Lung microvascular endothelial cell (primary cell): ENCODE measurements around the gene PMPCB. TPM values are rescaled to one million over a fixed set of nuclear protein-coding genes. Genes with fewer than 3 reads are reported as not detected.

Experiments
- DNase-seq, 2 donors: peaks; one replicate each; pipeline versions ENCODE4 v3.0.0 to v3.0.0-alpha.2; 2010; ENCODE audit warnings: low read depth in 2 of 2
- total RNA-seq: library from RNA; depleted of rRNA; stranded (reverse); fragments of >200 nt; gene quantifications from 2 replicates; pipeline ENCODE4 v1.2.1, GENCODE V29; 2014

The PMPCB gene
- total RNA-seq, 1 donor from 2014 or later, result 22.6 TPM

DNA sequence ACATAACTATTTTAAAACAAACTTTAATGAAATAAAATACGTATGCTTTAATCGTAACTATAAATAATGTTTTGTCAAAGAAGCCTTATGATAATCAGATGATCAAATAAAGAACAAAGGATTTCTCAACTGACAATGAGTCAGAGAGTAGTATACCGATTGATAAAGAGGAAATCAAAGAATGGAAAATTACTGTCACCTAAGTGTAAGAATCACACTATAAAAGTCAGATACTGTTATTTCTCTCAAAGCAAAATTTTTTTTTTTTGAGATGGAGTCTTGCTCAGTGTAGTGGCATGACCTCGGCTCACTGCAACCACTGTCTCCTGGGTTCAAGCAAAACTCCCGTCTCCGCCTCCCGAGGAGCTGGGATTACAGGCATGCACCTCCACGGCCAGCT, 28.5 kb downstream of the PMPCB start:
- DNase-seq, result no peak

DNA sequence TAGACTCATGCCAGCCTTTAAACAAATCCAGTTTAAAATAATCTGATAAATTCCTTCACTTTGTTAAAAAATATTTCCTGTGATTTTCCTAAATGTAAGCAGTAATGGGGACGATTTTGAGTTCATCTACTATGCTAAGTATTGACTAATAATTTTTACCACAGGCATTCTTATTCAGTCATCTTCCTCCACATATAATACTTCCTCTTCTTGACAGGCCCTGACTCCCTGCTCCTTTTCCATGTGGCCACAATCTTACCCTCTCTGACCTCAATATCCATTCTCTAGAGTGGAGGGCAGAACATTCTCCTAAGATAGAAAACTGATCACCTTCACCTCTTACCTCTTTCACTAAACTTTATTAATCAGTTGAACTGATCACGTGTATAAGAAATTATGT, 39.5 kb downstream of the PMPCB start:
- DNase-seq, result no peak

DNA sequence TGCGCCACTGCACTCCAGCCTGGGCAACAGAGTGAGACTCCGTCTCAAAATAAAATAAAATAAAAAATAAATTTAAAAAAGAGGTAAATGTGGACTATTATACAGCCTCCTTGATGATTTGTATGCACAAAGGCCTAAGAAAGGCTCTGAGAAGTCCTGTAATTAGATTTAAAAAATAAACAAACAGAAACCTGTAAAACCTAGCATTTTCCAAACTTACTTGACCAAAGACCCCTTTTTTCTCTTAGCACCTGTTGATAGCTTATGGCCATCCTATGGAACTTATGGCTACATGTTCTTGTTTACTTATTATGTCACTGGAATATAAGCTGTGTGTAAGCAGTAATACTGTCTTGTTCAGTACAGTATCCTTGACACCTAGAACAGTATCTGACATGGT, 41.6 kb downstream of the PMPCB start:
- DNase-seq, result no peak

DNA sequence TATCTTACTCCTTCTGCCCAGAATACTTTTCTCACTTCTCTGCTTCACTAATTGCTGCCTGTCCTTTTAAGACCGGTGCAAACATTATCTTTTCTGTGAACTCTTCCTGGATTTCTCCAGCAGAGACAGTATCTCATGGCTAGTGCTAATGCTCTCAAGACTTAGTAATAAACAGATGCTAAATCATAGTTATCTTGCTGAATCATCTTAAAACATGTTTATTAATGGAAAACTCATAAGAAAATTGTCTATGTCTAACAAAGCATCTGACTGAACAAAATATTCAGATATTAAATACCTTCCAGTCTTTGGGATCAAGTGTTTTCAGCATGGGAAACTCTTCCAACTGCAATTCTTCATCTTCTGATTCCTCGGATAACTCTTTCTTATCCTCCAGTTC, 44.2 kb downstream of the PMPCB start:
- DNase-seq, result no peak

DNA sequence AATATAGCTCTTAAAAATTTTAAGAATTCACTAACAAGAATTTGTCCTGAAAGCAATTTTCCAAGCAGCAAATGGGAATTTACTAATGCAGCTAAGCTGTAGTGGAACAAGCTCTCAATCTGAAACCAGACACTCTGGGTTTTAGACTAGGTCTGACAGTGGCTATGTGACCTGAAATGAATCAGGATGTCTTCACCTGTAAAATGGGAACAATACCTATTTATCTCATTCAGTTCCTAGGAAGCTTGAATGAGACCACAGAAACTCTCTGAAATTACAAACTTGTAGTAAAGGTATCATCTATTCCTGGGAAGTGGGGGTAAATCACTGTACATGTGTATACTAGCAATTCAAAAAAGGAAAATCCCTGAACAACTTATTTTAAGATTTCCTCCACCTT, 46.1 kb downstream of the PMPCB start:
- peak in 1 of 2 donors; percentile 7 for DNase-seq

DNA sequence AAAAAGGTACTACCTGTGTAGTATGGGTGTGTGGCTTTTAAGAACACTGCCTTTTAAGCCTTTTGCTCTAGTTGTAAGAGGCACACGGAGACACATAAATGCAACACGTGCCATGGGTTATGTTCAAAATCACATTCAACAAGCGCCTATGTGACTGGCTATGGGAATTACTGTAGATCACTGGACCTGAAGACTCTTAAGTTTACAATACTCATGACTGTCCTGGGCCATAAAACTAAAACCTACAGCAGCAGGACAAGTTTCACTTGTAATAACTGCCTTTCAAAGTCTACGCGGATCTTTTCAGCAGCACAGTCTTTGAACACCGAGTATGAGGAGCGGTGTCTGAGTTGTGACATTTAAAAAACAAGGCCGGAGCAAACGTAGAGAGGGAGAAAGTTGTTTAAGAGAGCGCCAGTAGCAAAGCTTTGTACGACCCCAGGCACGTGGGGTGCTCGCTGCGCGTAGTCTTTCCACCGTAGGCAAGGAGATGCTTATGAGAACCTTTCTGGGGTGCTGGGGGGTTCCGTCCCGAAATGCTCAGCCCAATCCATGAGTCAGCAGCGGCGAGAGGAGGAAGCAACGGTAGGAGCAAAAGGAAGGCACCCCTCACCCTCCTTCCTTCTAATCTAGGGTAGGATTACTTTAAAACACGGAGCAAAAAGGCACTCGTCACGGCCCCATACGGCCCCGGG, 46.7 kb downstream of the PMPCB start:
- DNase-seq, result peak; percentile 48 to 56

DNA sequence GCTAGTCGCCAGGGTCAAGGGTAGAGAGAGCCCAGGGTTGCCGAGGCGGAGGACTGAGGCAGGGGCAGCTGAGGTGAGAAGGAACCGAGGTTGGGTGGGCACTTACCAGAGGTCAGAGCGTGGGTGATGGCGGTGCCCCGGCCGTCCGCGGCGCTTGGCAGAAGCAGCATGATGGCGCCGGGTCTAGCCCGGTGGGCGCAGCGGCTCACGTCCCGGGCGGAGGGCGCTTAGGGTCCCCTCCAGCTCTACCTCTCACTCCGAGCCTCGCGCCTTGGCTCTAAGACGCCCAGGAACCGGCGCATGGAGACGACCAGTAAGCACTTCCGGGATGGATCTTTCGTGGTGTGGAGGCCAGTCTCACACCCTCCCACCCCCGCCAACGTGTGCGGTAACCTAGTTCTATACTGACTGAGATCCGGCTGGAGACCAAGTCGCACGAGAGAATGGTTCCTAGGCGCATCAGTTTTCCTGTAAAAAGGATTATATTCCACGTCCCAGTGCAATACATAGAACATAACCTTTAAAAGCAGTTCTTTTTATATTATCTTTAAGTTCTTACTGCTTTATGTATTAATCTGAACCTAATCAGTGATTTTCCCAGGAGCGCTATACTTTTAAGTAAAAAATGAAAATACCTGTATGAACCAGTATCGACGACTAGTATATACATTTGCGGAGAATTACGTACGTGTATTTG, 47.4 kb downstream of the PMPCB start, which contains the start of gene DNAJC2:
Gene DNAJC2, minus strand, starts transcription at position 315 of the 697 bp plus-strand sequence. Its CDS starts 145 bp downstream, at position 170.
- DNase-seq, result peak; percentile 92 to 94

DNA sequence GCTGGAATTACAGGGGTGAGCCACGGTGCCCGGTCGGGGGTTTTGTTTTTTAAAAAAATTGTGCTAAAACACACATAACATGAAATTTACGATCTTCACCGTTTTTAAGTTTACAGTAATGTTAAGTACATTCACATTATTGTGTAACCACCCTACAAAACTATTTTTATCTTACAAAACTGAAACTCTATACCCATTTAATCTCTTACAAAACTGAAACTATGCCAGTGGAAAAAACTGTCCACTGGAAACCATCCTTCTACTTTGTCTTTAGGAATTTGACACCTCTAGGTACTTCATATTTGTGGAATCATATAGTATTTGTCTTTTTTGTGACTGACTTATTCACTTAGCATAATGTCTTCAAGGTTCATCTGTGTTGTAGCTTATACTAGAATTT, 49.2 kb downstream of the PMPCB start:
- DNase-seq, result no peak

DNA sequence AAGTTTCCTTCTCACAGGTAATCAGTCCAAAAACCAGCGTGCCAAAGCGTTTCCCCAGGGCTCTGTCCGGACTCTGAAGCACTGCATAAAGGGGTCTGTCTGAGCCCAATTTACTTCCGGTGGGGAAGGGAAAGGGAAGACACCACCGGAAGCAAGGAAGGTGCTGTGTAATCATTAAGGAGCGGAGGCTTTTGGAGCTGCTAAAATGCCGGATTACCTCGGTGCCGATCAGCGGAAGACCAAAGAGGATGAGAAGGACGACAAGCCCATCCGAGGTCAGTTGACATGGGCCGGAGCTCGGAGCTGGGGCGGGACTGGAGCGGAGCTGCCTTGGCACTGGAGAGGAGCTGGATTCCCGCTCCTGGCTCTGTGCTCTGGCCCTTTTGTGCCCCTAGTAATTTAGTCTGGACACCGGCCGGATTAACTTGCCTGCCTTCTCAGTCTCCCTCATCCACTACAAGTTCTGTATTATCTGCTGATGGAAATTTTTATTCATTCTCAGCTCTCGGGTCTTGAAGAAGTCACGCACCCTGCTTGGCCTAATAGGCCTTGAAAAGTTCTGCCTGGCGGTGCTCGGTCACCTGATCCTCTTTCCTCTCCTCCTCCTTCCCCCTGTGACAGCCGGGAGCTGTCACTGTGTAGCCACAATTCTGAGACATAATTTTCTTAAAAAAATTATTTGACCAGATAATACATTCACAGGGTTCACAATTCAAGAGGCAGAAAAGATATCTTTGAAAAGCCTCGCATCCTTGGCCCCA, 50.5 kb downstream of the PMPCB start, which contains the start of gene PSMC2:
Gene PSMC2, plus strand, starts transcription at position 137 of the 761 bp plus-strand sequence. Its CDS starts 69 bp downstream, at position 206.
- peak; percentile 88 to 91 for DNase-seq

DNA sequence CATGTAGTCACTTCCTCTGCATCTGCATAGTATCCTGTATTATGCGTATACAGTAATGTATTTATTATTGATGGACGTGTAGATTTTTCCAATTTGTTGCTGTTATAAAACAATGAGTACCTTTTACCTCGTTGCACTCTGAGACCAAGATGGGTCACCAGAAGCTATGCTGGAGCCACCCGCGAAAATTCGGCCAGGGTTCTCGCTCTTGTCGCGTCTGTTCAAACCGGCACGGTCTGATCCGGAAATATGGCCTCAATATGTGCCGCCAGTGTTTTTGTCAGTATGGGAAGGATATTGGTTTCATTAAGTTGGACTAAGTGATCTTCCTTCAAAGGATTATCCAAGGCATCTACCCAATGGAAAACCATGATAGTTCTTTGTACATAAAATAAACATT, 51.2 kb downstream of the PMPCB start:
- DNase-seq, result peak in 1 of 2 donors; percentile 17

DNA sequence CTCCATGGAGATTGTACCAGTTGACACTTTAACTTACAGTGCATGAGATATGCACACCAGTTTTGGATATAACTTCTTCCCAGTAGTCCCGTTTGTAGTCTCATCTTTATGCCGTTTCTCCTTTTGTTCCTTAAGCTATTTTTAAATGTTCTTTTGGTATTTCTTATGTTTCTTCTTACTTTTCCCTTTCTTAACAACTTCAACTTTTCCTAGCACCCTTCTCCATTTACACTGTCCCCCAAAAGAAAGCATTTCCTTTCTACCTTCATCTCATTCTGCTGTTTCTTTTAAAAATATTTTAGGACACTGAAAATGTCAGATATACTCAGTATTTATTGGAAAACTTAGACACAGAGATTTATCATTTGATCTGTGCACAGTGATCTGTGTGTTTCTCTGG, 51.7 kb downstream of the PMPCB start:
- DNase-seq, result no peak

DNA sequence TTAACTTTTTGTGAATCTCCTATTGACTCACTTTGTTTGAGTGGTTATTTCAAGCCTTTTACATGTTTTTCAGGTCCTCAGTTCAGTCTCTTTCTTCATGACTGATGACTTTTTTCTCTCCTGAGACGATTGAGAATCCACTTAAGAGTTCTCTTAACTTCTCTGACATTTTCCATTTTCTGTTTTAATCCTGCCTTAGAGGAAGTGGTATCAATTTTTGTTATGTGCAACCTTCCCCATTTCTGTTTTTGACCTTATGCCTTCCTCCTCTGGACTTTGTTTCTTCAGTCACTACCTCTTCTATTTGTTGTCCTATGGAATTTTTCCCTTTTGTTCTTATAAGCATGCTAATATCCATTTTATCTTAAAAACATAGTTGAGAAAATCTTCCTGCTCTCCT, 52.6 kb downstream of the PMPCB start:
- no peak for DNase-seq

Other genes with a start within 250 kb of the PMPCB start
- 0.20 and 0.44 TPM in 2 replicates for gene FBXL13, start 222.6 kb upstream of the PMPCB start, total RNA-seq
- gene ARMC10, start 222.3 kb upstream of the PMPCB start, total RNA-seq, result 25.9 and 31.2 TPM in 2 replicates
- gene NAPEPLD, start 148.3 kb upstream of the PMPCB start, total RNA-seq, result 2.4 and 3.0 TPM in 2 replicates
- gene DNAJC2, start 47.3 kb downstream of the PMPCB start, total RNA-seq, result 9.6 and 9.7 TPM in 2 replicates
- 99.0 and 122 TPM in 2 replicates for gene PSMC2, start 50.2 kb downstream of the PMPCB start, total RNA-seq
- 0.22 and 1.4 TPM in 2 replicates for gene SLC26A5, start 148.8 kb downstream of the PMPCB start, total RNA-seq